ENCODE results near the gene RPRD1B. TPM values are rescaled to one million over a fixed set of nuclear protein-coding genes. Genes with fewer than 3 reads are reported as not detected.

RPRD1B gene
- polyA plus RNA-seq, 1 experiment: 23.7 TPM

GRCh38 chr20:38063911-38064530, 30.5 kb downstream of the RPRD1B start:
- CTCF ChIA-PET: interaction anchor here (1.8 to 21.3 kb wide), 3 partner anchors 9 to 157 kb away, joined by 6 to 459 read pairs (median 70); no protein-coding TSS in a partner anchor

GRCh38 chr20:38065764-38066375, 32.3 kb downstream of the RPRD1B start:
- POLR2A ChIA-PET: no interaction called here

More at GRCh38 chr20:38063911-38064530, 30.5 kb downstream of the RPRD1B start:
- Histone ChIP-seq H3K9me3 (ENCODE audit: control insufficient read depth, insufficient read depth, low read length) (no peaks in the 10 kb centered on the region), H3K4me3 (ENCODE audit: low read depth, low read length) (no peak overlapping the region), H3K27me3 (ENCODE audit: control insufficient read depth, insufficient read depth, low read length) (no peaks in the 10 kb centered on the region), H3K27ac (ENCODE audit: low read depth, low read length) (no peak overlapping the region)
- DNase-seq (ENCODE audit: low read depth, low spot score): no peak
- no peak for TF ChIP-seq CTCF (IDR thresholded peaks at IDR 0.05; ENCODE audit: low read depth, low read length)
- POLR2A ChIA-PET: no interaction called here

GRCh38 chr20:38066969-38067716, 33.6 kb downstream of the RPRD1B start:
- TF ChIP-seq CTCF (IDR thresholded peaks at IDR 0.05; ENCODE audit: low read depth, low read length): no peak
- Histone ChIP-seq H3K27ac (ENCODE audit: low read depth, low read length) (no peak overlapping the region), H3K9me3 (ENCODE audit: control insufficient read depth, insufficient read depth, low read length) (no peaks in the 10 kb centered on the region), H3K4me3 (ENCODE audit: low read depth, low read length) (no peak overlapping the region), H3K27me3 (ENCODE audit: control insufficient read depth, insufficient read depth, low read length) (no peaks in the 10 kb centered on the region)
- CTCF ChIA-PET: interaction anchor here (0.9 to 1.8 kb wide), 2 partner anchors 9 to 155 kb away, joined by 3 to 8 read pairs; no protein-coding TSS in a partner anchor
- POLR2A ChIA-PET: no interaction called here
- no peak for DNase-seq (ENCODE audit: low read depth, low spot score)

More at GRCh38 chr20:38065764-38066375, 32.3 kb downstream of the RPRD1B start:
- Histone ChIP-seq H3K27me3 (ENCODE audit: control insufficient read depth, insufficient read depth, low read length) (no peaks in the 10 kb centered on the region), H3K4me3 (ENCODE audit: low read depth, low read length) (no peak overlapping the region), H3K27ac (ENCODE audit: low read depth, low read length) (no peak overlapping the region), H3K9me3 (ENCODE audit: control insufficient read depth, insufficient read depth, low read length) (no peaks in the 10 kb centered on the region)
- no peak for TF ChIP-seq CTCF (IDR thresholded peaks at IDR 0.05; ENCODE audit: low read depth, low read length)
- CTCF ChIA-PET: interaction anchor here (0.9 to 21.3 kb wide), 3 partner anchors 7 to 156 kb away, joined by 3 to 459 read pairs (median 6); no protein-coding TSS in a partner anchor
- DNase-seq (ENCODE audit: low read depth, low spot score): no peak

GRCh38 chr20:38067717-38068365, 34.3 kb downstream of the RPRD1B start:
- TF ChIP-seq CTCF (IDR thresholded peaks at IDR 0.05; ENCODE audit: low read depth, low read length): no peak
- Histone ChIP-seq H3K4me3 (ENCODE audit: low read depth, low read length) (no peak overlapping the region), H3K27me3 (ENCODE audit: control insufficient read depth, insufficient read depth, low read length) (no peaks in the 10 kb centered on the region), H3K27ac (ENCODE audit: low read depth, low read length) (no peak overlapping the region), H3K9me3 (ENCODE audit: control insufficient read depth, insufficient read depth, low read length) (no peaks in the 10 kb centered on the region)
- no peak for DNase-seq (ENCODE audit: low read depth, low spot score)
- ChIA-PET CTCF (interaction anchor here (1.8 kb wide), 1 partner anchor 154 kb away, joined by 8 read pairs; no protein-coding TSS in a partner anchor), POLR2A (no interaction called here)
